ENCODE results near the gene COL7A1.

COL7A1 gene

DNA sequence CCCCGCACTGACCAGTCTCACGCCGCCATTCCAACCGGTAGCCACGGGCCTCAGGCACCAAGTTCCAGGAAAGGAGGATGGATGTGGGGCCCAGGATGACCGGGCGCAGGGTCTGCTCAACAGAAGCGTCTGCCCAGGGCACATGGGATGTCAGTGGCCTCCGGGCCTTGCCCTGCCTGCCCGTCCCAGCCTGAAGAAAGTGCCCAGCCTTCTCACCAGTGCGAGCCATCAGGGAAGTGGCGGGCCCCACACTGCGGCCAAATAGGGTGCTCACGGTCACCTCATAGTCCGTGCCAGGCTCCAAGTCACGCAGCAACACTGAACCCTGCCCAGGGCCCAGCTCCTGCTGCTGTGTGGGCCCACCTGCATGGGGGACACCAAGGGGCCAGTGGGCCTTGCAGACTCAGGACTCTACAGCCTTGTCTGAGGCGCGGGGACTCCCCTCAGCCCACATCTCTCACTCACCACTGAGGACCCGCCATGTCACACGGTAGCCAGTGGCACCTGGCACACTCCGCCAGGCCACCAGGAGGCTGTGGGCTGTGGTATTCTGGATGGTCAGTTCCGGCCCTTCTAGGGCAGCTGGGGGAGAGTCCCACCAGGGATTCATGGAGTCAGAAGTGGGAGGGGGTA lies 3.1 kb downstream of the COL7A1 start:
- DNase-seq (ENCODE audit: low spot score) = no peak

GRCh38 chr3:48591436-48591835 lies 3.7 kb downstream of the COL7A1 start:
- DNase-seq (ENCODE audit: low spot score) = no peak

- DNase-seq (ENCODE audit: low spot score) = no peak
These were observed 6.9 kb downstream of the COL7A1 start for GRCh38 chr3:48588230-48588629.

DNA sequence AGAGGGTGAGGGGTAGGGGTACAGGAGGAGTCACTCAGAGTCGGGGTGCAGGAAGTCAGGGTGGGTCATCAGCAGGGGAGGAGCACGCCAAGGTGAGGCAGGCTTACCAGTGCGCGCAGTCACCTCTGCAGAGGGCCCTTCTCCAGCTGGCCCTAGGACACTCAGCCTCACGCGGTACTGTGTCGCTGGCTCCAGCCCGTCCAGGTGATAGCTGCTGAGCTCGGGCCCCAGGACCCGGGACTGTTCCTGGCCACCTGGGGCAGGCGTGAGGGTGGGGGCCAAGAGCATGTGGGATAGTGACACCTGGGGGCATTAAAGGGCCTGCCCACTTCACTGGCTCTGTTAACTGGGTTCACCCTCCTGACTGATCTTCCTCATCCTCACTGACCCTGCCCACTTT lies 7.4 kb downstream of the COL7A1 start:
- no peak for DNase-seq (ENCODE audit: low spot score)

DNA sequence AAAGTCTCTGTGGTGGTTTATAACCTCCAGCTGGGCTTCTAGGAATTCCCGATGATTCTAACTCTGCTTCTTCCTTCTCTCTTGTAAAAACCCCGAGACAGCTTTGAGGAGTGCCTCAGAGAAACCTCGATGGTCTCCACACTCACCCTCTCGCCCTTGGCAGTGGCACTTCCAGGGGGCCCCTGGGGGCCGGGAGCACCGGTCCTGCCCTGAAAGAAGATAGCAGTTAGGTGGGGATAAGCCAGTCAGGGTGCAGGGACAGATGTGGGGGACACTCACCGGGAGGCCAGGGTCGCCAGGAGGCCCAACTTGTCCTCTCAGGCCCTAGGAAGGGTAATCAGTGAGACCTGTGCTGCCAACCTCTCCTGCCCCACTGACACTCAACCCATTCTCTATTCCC lies 9.7 kb downstream of the COL7A1 start:
- DNase-seq (ENCODE audit: low spot score) = no peak

DNA sequence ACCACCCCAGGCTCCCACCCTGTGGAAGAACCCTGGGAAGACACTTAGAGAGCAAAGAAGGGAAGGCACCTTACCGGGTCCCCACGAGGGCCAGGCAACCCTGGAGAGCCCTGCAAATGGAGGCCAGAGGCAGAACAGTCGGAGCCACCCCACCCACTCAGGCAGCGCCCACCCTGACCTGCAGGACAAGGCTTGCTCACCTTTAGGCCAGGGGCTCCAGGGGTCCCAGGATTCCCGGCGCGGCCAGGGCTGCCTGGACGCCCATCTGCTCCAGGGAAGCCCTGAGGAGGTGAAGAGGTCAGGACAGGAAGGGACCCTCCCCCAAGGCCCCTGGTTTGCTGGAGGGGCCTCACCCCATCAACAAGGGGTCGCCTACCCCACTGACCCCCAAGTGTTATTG lies 10.3 kb downstream of the COL7A1 start:
- no peak for DNase-seq (ENCODE audit: low spot score)

GRCh38 chr3:48581621-48582481 lies 13.3 kb downstream of the COL7A1 start:
- no peak for DNase-seq (ENCODE audit: low spot score)

DNA sequence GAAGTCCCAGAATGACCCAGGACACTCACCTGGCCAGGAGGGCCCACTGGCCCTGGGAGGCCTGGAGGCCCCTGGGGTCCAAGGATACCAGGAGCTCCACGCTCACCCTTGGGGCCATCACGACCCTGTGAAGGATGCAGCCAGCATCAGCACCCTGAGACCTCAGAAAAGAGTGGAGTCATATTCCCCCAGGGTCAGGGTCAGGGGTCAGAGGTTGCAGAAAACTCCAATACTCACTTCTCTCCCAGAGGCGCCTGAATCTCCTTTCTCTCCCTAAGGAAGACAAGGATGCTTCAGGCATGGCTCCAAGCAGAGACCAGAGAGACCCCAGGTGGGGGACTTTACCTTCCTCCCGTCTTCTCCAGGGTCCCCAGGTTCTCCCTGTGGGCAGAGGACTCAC lies 18.5 kb downstream of the COL7A1 start:
- DNase-seq (ENCODE audit: low spot score) = no peak

DNA sequence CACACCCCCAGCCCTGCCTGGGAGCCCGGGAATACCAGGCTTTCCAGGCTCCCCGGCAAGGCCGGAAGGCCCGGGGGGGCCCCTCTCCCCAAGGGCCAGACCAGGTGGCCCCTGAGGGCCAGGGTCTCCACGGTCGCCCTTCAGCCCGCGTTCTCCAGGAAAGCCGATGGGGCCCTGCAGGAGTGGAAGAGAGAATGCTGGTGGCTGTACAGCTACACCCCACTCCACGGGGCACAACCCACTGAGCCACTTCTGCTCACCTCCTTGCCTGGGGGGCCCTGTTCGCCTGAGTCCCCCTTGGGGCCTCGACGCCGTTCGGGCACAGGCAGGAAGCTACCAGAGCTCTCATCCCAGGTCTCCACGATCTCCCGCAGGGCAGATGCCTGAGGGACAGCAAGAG lies 19.8 kb downstream of the COL7A1 start:
- DNase-seq (ENCODE audit: low spot score) = no peak

DNA sequence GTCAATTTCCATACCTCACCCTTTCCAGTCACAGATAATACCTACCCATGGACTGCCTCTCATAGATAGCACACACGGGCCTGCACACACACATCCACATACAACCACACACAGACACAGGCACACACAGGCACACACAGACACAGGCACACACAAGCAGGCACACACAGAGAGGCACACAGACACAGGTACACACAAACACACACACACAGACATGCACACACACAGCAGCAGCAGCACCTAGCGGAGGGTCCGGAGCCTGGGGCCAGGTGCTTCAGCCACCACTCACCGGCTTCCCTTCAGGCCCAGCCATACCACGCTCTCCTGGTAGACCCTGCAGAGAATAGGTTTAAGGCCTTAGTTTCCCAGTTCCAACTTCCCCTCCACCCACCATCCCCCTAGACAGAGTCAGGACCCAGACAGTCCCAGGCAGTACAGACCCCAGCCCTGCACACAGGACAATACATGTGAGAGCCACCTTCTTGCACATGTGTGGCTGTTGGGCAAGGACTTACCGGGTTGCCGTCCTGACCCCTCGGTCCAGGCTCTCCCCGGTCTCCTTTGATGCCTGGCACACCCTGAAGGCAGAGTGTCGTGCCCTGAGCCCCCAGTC lies 21.1 kb downstream of the COL7A1 start:
- no peak for DNase-seq (ENCODE audit: low spot score)

GRCh38 chr3:48572517-48572916 lies 22.6 kb downstream of the COL7A1 start:
- no peak for DNase-seq (ENCODE audit: low spot score)

DNA sequence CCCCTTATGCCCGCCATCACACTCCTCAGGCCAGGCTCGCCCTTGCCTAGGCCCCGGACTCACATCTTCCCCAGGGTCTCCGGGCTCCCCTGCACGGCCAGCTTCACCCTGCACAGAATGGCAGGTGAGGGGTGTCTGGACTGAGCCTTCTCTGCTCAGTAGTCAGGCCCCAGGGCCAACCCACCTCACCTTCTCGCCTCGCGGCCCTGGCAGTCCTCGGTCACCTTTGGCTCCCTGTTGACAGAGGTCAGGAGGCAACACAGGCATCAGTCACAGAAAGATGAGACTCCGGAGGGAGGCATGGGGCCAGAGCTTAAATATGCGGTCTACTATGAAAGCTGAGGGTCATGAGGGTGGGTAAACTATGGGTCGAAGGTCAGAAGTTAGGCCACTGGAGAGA lies 23.2 kb downstream of the COL7A1 start:
- DNase-seq (ENCODE audit: low spot score) = no peak

DNA sequence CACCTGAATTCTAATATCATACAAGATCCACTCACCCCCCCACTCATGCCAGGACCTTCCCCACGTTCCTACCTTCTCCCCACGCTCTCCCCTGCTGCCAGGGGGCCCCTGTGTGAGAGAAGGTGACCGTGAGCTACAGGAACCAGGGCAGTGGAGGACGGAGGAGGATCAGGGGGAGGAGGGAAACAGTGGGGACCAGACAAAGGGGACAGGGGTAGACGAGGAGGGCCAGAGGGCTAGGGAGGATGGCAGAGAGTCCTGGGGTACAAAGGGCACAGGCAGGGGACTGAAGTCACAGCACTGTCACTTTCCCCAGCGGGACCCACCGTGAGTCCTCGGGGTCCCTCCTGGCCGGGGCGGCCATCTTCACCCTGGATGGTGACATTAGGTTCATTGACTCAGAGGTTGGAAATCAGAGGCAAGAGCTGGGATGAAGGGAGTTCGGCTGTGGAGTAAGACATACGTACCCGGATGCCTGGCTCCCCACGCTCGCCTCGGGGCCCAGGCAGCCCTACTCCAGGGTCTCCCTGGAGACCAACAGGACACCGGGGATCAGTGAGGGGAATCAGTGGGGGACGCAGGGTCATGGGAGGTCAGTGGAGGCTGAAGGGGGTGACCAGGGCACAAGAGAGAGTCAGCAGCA lies 25.2 kb downstream of the COL7A1 start:
- no peak for DNase-seq (ENCODE audit: low spot score)

DNA sequence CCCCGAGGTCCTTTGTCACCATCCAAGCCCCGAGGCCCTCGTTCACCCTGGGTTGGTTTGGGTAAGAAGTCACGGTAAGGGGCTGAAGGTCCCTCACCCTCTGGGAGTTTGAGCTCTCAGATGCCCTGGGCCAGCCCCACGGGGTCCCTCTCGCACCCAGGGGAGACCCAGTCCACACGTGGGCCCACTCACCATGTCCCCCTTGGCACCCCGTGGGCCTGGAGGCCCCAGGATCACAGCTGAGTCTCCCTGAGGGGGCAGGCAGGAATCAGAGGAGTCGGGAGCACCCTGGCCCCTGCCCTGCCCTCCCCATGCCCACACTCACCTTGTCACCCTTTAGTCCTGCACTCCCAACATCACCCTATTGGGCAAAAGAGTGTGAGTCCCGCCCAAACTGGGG lies 25.7 kb downstream of the COL7A1 start:
- DNase-seq (ENCODE audit: low spot score) = no peak

DNA sequence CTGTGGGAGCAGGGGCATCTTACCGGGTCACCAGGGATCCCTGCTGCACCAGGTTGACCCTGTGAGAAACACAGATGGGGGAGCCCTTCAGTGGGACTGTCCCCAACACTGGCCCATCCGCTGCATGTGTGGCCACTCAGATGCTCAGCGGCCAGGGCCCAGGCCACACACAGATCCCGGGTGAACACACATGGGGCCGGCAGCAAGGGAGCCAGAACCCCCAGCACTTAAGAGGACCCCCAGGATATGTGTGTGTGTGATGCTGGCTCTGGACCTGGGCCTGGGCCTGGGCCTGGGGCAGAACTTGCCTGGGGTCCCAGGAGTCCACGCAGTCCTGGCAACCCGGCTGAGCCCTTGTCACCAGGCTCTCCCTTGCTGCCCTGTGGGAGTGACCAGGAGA lies 26.7 kb downstream of the COL7A1 start:
- no peak for DNase-seq (ENCODE audit: low spot score)

DNA sequence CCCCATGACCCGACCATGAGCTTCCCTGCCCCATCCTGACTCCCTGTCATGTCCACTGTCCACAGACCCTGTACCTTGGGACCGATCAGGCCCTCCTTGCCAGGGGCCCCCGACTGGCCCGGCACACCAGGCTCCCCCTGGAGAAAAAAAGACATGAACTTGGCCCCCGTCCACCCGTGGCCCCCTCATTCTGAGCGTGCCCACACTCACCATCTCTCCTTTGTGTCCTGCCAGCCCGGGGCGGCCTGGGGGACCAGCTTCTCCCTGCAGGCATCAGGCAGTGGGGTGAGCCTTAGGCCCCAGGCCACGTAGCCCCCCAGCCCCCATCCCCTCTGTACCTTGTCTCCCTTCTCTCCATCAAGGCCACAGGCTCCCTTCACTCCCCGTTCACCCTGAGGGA lies 27.6 kb downstream of the COL7A1 start:
- no peak for DNase-seq (ENCODE audit: low spot score)

GRCh38 chr3:48567090-48567489 lies 28.0 kb downstream of the COL7A1 start:
- no peak for DNase-seq (ENCODE audit: low spot score)

- no peak for DNase-seq (ENCODE audit: low spot score)
These were observed 28.7 kb downstream of the COL7A1 start for GRCh38 chr3:48566401-48566760.

DNA sequence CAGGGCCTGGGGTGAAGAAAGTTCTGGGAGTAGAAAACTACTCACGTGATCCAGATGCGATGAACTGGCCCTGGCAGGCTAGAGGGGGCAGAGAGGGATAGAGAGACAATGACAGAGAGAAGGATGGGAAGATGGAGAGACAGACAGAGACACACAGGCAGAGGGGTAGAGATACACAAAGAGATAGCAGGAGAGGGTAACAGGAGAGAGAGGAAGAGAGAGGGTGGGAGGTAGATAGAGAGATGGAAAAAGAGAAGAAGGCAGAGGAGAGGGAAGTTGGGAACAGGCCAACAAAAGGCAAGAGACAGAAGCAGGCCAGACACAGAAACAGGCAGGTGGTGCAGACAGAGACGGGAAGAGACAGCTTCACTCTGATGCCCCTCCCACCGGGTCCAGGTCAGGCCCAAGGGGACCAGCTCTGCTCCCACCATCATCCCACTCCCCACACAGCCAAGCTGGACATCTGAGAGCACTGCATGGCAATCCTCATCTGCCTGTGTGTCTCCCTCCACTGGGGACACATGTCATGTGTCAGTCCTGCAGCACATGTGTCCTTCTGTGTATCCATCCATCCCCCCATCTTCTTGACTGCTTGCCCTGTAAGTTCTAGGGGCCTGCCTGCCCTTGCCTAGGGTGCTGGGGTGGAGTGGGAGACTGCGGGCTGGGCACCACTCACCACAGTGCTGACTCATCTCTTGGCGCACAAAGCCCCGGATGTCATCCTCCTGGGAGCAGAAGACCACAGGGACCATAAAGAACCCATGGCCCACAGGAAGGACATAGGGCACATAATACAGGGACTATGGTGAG lies 29.3 kb downstream of the COL7A1 start:
- no peak for DNase-seq (ENCODE audit: low spot score)

GRCh38 chr3:48565186-48565585 lies 29.9 kb downstream of the COL7A1 start:
- no peak for DNase-seq (ENCODE audit: low spot score)

GRCh38 chr3:48564667-48565066 lies 30.5 kb downstream of the COL7A1 start:
- no peak for DNase-seq (ENCODE audit: low spot score)

DNA sequence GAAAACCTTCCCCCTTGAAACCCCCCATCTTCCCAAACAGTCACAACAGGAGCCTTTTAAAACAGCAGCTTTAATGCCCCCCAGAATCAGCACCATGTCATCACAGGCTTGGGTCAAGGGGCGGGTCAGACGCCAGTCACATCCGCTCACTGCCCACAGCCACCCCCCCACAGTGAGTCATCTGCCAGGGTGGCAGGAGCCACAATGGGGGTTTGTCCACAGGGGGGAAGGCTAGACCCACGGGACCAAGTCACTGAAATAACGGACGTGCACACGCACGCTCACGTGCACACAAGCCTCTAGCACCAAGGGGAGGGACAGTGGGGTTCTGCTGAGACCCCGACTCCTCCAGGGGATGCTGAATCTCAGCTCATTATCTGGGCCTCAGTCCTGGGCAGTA lies 31.1 kb downstream of the COL7A1 start:
- DNase-seq (ENCODE audit: low spot score) = no peak
